Vagina (tissue), 2 donors: ENCODE results near the gene CCNL1. TPM values are rescaled to one million over a fixed set of nuclear protein-coding genes. Genes with fewer than 3 reads are reported as not detected.

Experiments
- DNase-seq, 2 donors: peaks; one replicate each; pipeline ENCODE4 v3.0.0-alpha.2; 2017; ENCODE audit errors: extremely low spot score in 2 of 2
- H3K27ac ChIP-seq: fragments of 200-600 bp; sonication (generic); one replicate; pipeline ENCODE4 v1.5.1; 2019
- H3K27me3 ChIP-seq: fragments of 200-600 bp; sonication (generic); one replicate; pipeline ENCODE4 v1.5.1; 2019
- H3K36me3 ChIP-seq, 2 donors: fragments of 200-600 bp; sonication (generic); one replicate each; pipeline ENCODE4 v1.5.1; 2017 to 2019
- H3K4me1 ChIP-seq: fragments of 200-600 bp; sonication (generic); one replicate; pipeline ENCODE4 v1.5.1; 2019
- H3K4me3 ChIP-seq, 2 donors: fragments of 200-600 bp; sonication (generic); 1 replicate in 1 of 2; 2 replicates in 1 of 2; pipeline ENCODE4 v1.5.1; 2016 to 2019
- H3K9me3 ChIP-seq: fragments of 200-600 bp; sonication (generic); one replicate; pipeline ENCODE4 v1.5.1; 2019
- CTCF ChIP-seq, 3 experiments: fragments of 450-650 bp in 2 of 3; fragments of 200-600 bp in 1 of 3; sonication (generic) in 1 of 3; IDR thresholded peaks; one replicate each; pipeline ENCODE4 v1.5.1; 2017 to 2019; ENCODE audit warnings: antibody characterized with exemption in 3 of 3, mild to moderate bottlenecking in 2 of 3, moderate library complexity in 2 of 3
- POLR2A ChIP-seq, 2 donors: fragments of 450-650 bp; IDR thresholded peaks; one replicate each; pipeline ENCODE4 v1.6.1; 2017; ENCODE audit warnings: antibody characterized with exemption in 2 of 2, mild to moderate bottlenecking in 2 of 2, moderate library complexity in 2 of 2
- POLR2AphosphoS5 ChIP-seq, 2 donors: sonication (generic); formaldehyde crosslinking; IDR thresholded peaks; one replicate each; pipeline ENCODE4 v1.9.0; 2017; ENCODE audit warnings: antibody characterized with exemption in 2 of 2, mild to moderate bottlenecking in 2 of 2, low read depth in 1 of 2; ENCODE audit not compliant: insufficient read depth in 1 of 2
- intact Hi-C: fragments of 100-400 bp; cut with DNase I; formaldehyde crosslinking; loops from one replicate; pipeline ENCODE4 v1.15.1; 2023
- total RNA-seq: library from RNA; depleted of rRNA; stranded (reverse); fragments of >200 nt; gene quantifications from one replicate; pipeline ENCODE4 v1.2.3, GENCODE V29; 2016

CCNL1 gene
- total RNA-seq, 1 donor from 2014 or later = 269 TPM

DNA sequence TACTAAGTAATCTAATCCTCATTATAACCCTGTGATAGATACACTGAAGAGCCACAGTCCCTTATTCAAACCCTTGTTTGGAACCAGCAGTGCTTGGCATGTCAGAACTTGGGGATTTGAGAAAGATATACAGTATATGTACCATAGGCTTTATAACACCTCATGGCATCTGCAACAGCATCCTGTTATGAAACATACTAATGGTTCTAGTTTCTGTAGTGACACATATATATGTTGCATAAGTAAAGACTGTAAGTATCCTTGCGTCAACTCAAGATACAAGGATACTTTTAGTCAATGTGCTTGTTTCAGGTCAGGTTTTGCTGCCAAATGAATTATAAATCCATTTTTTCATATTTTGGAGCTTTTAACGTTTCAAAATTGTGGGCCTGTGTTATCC is 58.5 kb downstream of the CCNL1 start:
- no peaks in the 10 kb centered on the region for H3K27me3 ChIP-seq
- no peaks in the 10 kb centered on the region for H3K36me3 ChIP-seq
- H3K4me3 ChIP-seq = no peak overlapping the region
- H3K27ac ChIP-seq = no peak overlapping the region
- DNase-seq = no peak
- H3K9me3 ChIP-seq = no peaks in the 10 kb centered on the region
- peaks cover 38% of the 10 kb centered on the region for H3K4me1 ChIP-seq
- TF ChIP-seq CTCF (IDR thresholded peaks at IDR 0.05) (no peak), POLR2AphosphoS5 (IDR thresholded peaks at IDR 0.05; ENCODE audit: insufficient read depth in 1 of 2, low read depth in 1 of 2) (peak in 1 of 2 donors; percentile 53)
- intact Hi-C loops = no loop called here

DNA sequence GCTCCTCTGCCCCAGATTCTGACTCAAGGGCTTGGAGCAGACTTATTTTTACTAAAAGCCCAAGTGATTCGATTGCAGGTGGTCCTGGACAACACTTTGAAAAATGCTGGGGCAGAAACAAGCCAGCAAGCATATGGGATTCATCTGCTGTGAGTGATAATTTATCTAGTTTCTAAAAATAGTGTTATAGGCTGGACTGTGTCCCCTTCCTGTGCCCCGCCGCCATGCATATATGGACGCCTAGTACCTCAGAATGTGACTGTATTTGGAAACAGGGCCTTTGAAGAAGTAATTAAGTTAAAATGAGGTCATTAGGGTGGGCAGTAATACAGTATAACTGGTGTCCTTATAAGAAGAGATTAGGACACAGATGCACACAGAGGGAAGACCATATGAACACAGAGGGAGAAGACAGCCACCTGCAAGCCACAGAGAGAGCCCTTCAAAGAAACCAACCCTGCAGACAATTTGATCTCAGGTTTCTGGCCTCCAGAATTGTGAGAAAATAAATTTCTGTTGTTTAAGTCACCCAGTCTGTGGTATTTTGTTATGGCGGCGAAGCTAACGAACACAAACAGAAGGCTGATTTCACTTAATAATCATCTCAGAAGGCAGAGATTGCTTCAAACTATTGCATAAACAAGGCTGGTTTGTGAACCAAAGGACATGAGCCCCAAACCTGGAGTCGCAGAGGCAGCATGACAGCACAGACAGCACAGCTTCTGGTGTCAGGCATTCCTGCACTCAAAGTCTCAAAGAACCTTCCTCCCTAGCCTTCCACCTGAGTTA is 59.1 kb downstream of the CCNL1 start:
- H3K27me3 ChIP-seq = no peaks in the 10 kb centered on the region
- H3K27ac ChIP-seq = no peak overlapping the region
- no peaks in the 10 kb centered on the region for H3K36me3 ChIP-seq
- no peak for DNase-seq
- H3K4me3 ChIP-seq = no peak overlapping the region
- peaks cover 31% of the 10 kb centered on the region for H3K4me1 ChIP-seq
- H3K9me3 ChIP-seq = no peaks in the 10 kb centered on the region
- intact Hi-C loops = no loop called here
- no peak for TF ChIP-seq POLR2AphosphoS5 (IDR thresholded peaks at IDR 0.05; ENCODE audit: insufficient read depth in 1 of 2, low read depth in 1 of 2)
- no peak for TF ChIP-seq CTCF (IDR thresholded peaks at IDR 0.05)
- no peak for TF ChIP-seq POLR2A (IDR thresholded peaks at IDR 0.05)

DNA sequence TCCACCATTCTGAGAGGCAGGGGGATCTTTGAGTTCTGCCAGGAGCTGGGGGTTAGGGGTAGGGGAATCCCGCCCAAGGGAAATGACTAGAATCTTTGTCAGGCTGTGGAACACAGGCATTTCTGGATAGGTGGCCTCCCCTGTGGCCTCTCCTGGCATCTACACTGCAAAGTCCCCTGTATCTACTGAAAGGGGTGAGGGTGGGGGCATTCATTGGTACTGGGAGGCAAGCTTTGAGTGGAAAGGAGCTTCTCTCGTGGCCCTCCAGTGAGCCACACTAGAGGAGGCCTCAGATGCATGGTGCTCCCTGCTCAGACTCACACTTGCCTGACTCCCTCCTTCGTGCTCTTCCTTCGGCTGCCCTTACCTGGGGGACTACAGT is 59.9 kb downstream of the CCNL1 start:
- H3K4me1 ChIP-seq = peaks cover 24% of the 10 kb centered on the region
- no peak overlapping the region for H3K4me3 ChIP-seq
- no peaks in the 10 kb centered on the region for H3K36me3 ChIP-seq
- no peaks in the 10 kb centered on the region for H3K27me3 ChIP-seq
- intact Hi-C loops = no loop called here
- H3K9me3 ChIP-seq = no peaks in the 10 kb centered on the region
- TF ChIP-seq CTCF (IDR thresholded peaks at IDR 0.05) (no peak), POLR2A (IDR thresholded peaks at IDR 0.05) (no peak), POLR2AphosphoS5 (IDR thresholded peaks at IDR 0.05; ENCODE audit: insufficient read depth in 1 of 2, low read depth in 1 of 2) (no peak)
- H3K27ac ChIP-seq = peak overlapping the region; percentile 26
- DNase-seq = peak in 1 of 2 donors; percentile 76

GRCh38 chr3:157099326-157100095 is 60.4 kb downstream of the CCNL1 start:
- peaks cover 18% of the 10 kb centered on the region for H3K4me1 ChIP-seq
- no peaks in the 10 kb centered on the region for H3K36me3 ChIP-seq
- no peaks in the 10 kb centered on the region for H3K9me3 ChIP-seq
- no peak overlapping the region for H3K4me3 ChIP-seq
- DNase-seq = peak in 1 of 2 donors; percentile 86
- H3K27ac ChIP-seq = peak overlapping the region; percentile 52
- intact Hi-C loops = no loop called here
- no peaks in the 10 kb centered on the region for H3K27me3 ChIP-seq
- peak in 1 of 2 donors; percentile 61 for TF ChIP-seq POLR2AphosphoS5 (IDR thresholded peaks at IDR 0.05; ENCODE audit: insufficient read depth in 1 of 2, low read depth in 1 of 2)
- TF ChIP-seq CTCF (IDR thresholded peaks at IDR 0.05) = no peak
- no peak for TF ChIP-seq POLR2A (IDR thresholded peaks at IDR 0.05)

- Histone ChIP-seq H3K4me1 (peaks cover 12% of the 10 kb centered on the region), H3K27ac (peak overlapping the region; percentile 52), H3K9me3 (no peaks in the 10 kb centered on the region), H3K27me3 (no peaks in the 10 kb centered on the region), H3K4me3 (no peak overlapping the region), H3K36me3 (no peaks in the 10 kb centered on the region)
- intact Hi-C loops = no loop called here
- peak in 1 of 2 donors; percentile 47 for DNase-seq
- TF ChIP-seq CTCF (IDR thresholded peaks at IDR 0.05) (no peak), POLR2AphosphoS5 (IDR thresholded peaks at IDR 0.05; ENCODE audit: insufficient read depth in 1 of 2, low read depth in 1 of 2) (no peak), POLR2A (IDR thresholded peaks at IDR 0.05) (no peak)
These were observed 61.1 kb downstream of the CCNL1 start for GRCh38 chr3:157098823-157099185.
